Activated gamma-delta T cell treated with anti-CD3 and anti-CD28 coated beads, Interleukin-2, amount 50 U/mL, for 16 hours (primary cell): Measurements from ENCODE around the gene DISP2.

ENCODE experiments used
- DNase-seq: peaks from one replicate; pipeline ENCODE4 v3.0.0-alpha.2; 2020; ENCODE audit warnings: low read depth

The DISP2 gene

DNA sequence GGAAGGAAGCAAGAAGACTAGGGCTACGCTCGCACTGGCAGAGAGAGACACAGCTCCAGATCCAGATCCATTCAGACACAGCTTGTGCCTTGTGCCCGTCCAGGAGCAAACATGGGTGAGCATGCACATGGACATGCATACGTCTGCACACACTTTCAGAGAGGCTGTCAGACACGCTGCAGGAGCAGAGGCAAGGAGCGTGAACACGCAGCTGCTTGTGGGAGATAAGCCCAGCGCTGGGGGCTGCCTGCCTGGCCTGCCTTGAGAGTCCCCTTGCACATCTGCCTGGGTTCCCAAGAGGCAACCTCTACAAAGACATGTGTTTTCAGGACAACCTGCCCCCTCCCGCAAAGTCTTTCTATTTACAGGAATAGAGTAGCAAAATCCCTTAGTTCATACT, 69.2 kb downstream of the DISP2 start:
- no peak for DNase-seq

DNA sequence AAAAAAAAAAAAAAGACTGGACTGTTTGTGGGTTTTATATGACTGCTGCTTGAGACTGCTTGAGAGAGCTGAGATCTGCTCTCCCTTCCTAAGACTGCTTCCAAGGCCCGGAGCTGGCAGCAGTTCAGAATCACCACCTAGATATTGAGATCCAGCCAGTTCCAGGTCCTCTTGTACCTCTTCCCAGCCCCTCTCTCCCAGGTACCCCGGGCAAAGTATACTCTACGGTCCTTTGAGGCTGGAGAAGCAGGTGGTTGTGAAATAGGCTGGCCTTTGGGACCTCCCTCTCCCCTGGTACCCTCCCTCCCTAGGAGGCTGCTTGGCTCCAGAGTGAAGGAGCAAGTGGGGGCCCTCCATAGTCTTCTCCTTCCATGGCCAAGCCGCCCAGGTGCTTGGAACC, 70.2 kb downstream of the DISP2 start:
- DNase-seq, result no peak
